Measurements from ENCODE around the gene LORICRIN.

LORICRIN gene

GRCh38 chr1:153259387-153259786 is at the start of gene LORICRIN:
TSS of gene LORICRIN (plus strand) at chr1:153259687. CDS start at chr1:153260950, 1,263 bp downstream.
- no peak for DNase-seq (ENCODE audit: low read depth)
- no peak within 1 kb of the TSS for H3K4me3 ChIP-seq (ENCODE audit: low read depth, low read length)
- TF ChIP-seq CTCF (IDR thresholded peaks at IDR 0.05; ENCODE audit: low read depth, low read length, missing control alignments): no peak

GRCh38 chr1:153210206-153210605 is 49.3 kb upstream of the LORICRIN start:
- no peak for DNase-seq (ENCODE audit: low read depth)
- no peak overlapping the region for H3K4me3 ChIP-seq (ENCODE audit: low read depth, low read length)
- no peak for TF ChIP-seq CTCF (IDR thresholded peaks at IDR 0.05; ENCODE audit: low read depth, low read length, missing control alignments)

GRCh38 chr1:153212201-153212600 is 47.3 kb upstream of the LORICRIN start:
- DNase-seq (ENCODE audit: low read depth): no peak
- TF ChIP-seq CTCF (IDR thresholded peaks at IDR 0.05; ENCODE audit: low read depth, low read length, missing control alignments): no peak
- H3K4me3 ChIP-seq (ENCODE audit: low read depth, low read length): no peak overlapping the region

- H3K4me3 ChIP-seq (ENCODE audit: low read depth, low read length): no peak overlapping the region
- DNase-seq (ENCODE audit: low read depth): no peak
- no peak for TF ChIP-seq CTCF (IDR thresholded peaks at IDR 0.05; ENCODE audit: low read depth, low read length, missing control alignments)
Measured at GRCh38 chr1:153213519-153213918, 46.0 kb upstream of the LORICRIN start.

GRCh38 chr1:153217212-153217611 is 42.3 kb upstream of the LORICRIN start, which contains the start of gene PRR9:
TSS of gene PRR9 (plus strand) at chr1:153217584. CDS start at chr1:153218145, 561 bp downstream.
- no peak within 1 kb of the TSS for H3K4me3 ChIP-seq (ENCODE audit: low read depth, low read length)
- TF ChIP-seq CTCF (IDR thresholded peaks at IDR 0.05; ENCODE audit: low read depth, low read length, missing control alignments): no peak
- no peak for DNase-seq (ENCODE audit: low read depth)

- no peak for DNase-seq (ENCODE audit: low read depth)
- H3K4me3 ChIP-seq (ENCODE audit: low read depth, low read length): no peak overlapping the region
- TF ChIP-seq CTCF (IDR thresholded peaks at IDR 0.05; ENCODE audit: low read depth, low read length, missing control alignments): no peak
Measured at GRCh38 chr1:153217744-153218416, 41.6 kb upstream of the LORICRIN start.
